GM12878 (cell line): ENCODE results near the gene HSD17B10. TPM values are rescaled to one million over a fixed set of nuclear protein-coding genes. Genes with fewer than 3 reads are reported as not detected.

ENCODE experiments used
- ATAC-seq: fragments of 200-7000 bp; cut with Tn5 transposase; 3 replicates; pipeline ENCODE4 v1.9.1; 2020; ENCODE audit warnings: mild to moderate bottlenecking, moderate library complexity
- BruUV-seq: library from RNA; stranded (reverse); fragments of 400-500 nt; replicated peaks from 2 replicates; lab custom pipeline; 2021; lab: Mats Ljungman, UMichigan
- CTCF ChIA-PET: fragments of 300-600 bp; sonication (Branson Sonifier 250); formaldehyde crosslinking; extraction: SDS; loops from one replicate; lab custom pipeline; 2021; ENCODE audit warnings: inconsistent platforms; lab: Yijun Ruan, JAX
- POLR2A ChIA-PET: fragments of 350-600 bp; formaldehyde crosslinking; extraction: SDS; loops from one replicate; lab custom pipeline; 2021; ENCODE audit warnings: inconsistent platforms; lab: Charles Lee
- RAD21 ChIA-PET: fragments of 300-600 bp; sonication (Branson Sonifier 250); formaldehyde crosslinking; loops from one replicate; lab custom pipeline; 2023; ENCODE audit warnings: antibody characterized with exemption; ENCODE audit not compliant: unreplicated experiment; lab: Charles Lee
- SMC1A ChIA-PET: fragments of 300-600 bp; sonication (Branson Sonifier 250); formaldehyde crosslinking; loops from one replicate; lab custom pipeline; 2023; ENCODE audit not compliant: unreplicated experiment, uncharacterized antibody; lab: Charles Lee
- DNase-seq: peaks from one replicate; pipeline ENCODE4 v3.0.0-alpha.2; 2011; ENCODE audit warnings: low read depth, low spot score
- FAIRE-seq: peaks from 3 replicates; lab custom pipeline; 2011; peaks lifted over from hg19 to GRCh38; lab: Jason Lieb, UNC
- H2AFZ ChIP-seq: 2 replicates; pipeline ENCODE4 v1.6.0; 2011; ENCODE audit warnings: low read depth, low read length, control low read depth; ENCODE audit not compliant: control insufficient read depth
- H3K27ac ChIP-seq: 2 replicates; pipeline ENCODE4 v1.5.1; 2011; ENCODE audit warnings: control low read depth; ENCODE audit not compliant: control insufficient read depth, insufficient read depth
- H3K27me3 ChIP-seq, 2 experiments: replicated peaks in 1 of 2; 2 replicates each; pipeline versions ENCODE4 v1.6.0 to v1.6.1; 2011; ENCODE audit warnings: low read length in 1 of 2; ENCODE audit not compliant: control insufficient read depth in 2 of 2, insufficient read depth in 2 of 2
- H3K36me3 ChIP-seq, 2 experiments: 2 replicates each; pipeline ENCODE4 v1.5.1; 2011; ENCODE audit warnings: low read length in 1 of 2; ENCODE audit not compliant: control insufficient read depth in 2 of 2, insufficient read depth in 2 of 2
- H3K4me1 ChIP-seq: 2 replicates; pipeline ENCODE4 v1.6.1; 2011; ENCODE audit warnings: mild to moderate bottlenecking, low read length, moderate library complexity, mixed read lengths; ENCODE audit not compliant: control insufficient read depth, insufficient read depth
- H3K4me2 ChIP-seq: 2 replicates; pipeline ENCODE4 v1.6.0; 2011; ENCODE audit warnings: control low read depth; ENCODE audit not compliant: control insufficient read depth, insufficient read depth
- H3K4me3 ChIP-seq: fragments of 200-600 bp; sonication (generic); 2 replicates; pipeline ENCODE4 v1.5.1; 2016
- H3K79me2 ChIP-seq: 2 replicates; pipeline ENCODE4 v1.6.0; 2011; ENCODE audit warnings: low read length; ENCODE audit not compliant: control insufficient read depth, insufficient read depth
- H3K9ac ChIP-seq: 2 replicates; pipeline ENCODE4 v1.8.0; 2011; ENCODE audit warnings: low read length, control low read depth, mixed read lengths; ENCODE audit not compliant: control insufficient read depth, insufficient read depth
- H3K9me3 ChIP-seq: replicated peaks from 3 replicates; pipeline ENCODE4 v1.5.1; 2011; ENCODE audit warnings: mild to moderate bottlenecking, low read length; ENCODE audit not compliant: control insufficient read depth, insufficient read depth
- H4K20me1 ChIP-seq: 2 replicates; pipeline ENCODE4 v1.6.0; 2011; ENCODE audit not compliant: control insufficient read depth, insufficient read depth
- FOXM1 ChIP-seq: IDR thresholded peaks from 2 replicates; pipeline ENCODE4 v1.6.1; 2012; ENCODE audit warnings: low read depth, mild to moderate bottlenecking, inconsistent platforms, low read length, moderate library complexity
- HDAC2 ChIP-seq: fragments of 200-600 bp; sonication (generic); IDR thresholded peaks from 2 replicates; pipeline ENCODE4 v1.6.1; 2017
- IRF4 ChIP-seq: IDR thresholded peaks from 2 replicates; pipeline ENCODE4 v1.6.1; 2011; ENCODE audit warnings: low read depth, low read length
- POLR2A ChIP-seq: IDR thresholded peaks from 2 replicates; pipeline ENCODE4 v1.6.1; 2011; ENCODE audit warnings: low read depth, mild to moderate bottlenecking, low read length
- ZNF24 ChIP-seq: fragments of 450-650 bp; IDR thresholded peaks from 2 replicates; pipeline ENCODE4 v1.6.1; 2017; ENCODE audit warnings: antibody characterized with exemption, mild to moderate bottlenecking
- WGBS: methylation state at CpG from one replicate; pipeline ENCODE4 v1.1.6; 2016; ENCODE audit warnings: low lambda C conversion rate; ENCODE audit not compliant: insufficient replicate concordance, insufficient coverage; ENCODE audit errors: missing lambda C conversion rate; 5-methylcytosine and 5-hydroxymethylcytosine counted together
- in situ Hi-C: fragments of 300-500 bp; cut with MboI; formaldehyde crosslinking; loops from 9 replicates; pipeline ENCODE4 v1.14.3; 2018; ENCODE audit warnings: mixed read lengths
- intact Hi-C: fragments of 100-400 bp; cut with micrococcal nuclease; formaldehyde crosslinking; loops from one replicate; pipeline ENCODE4 v1.14.2; 2022; ENCODE audit not compliant: unreplicated experiment
- polyA plus RNA-seq, 11 experiments: library from polyadenylated mRNA; depleted of rRNA in 4 of 11; unstranded in 6 of 11; stranded (reverse) in 5 of 11; fragments of >200 nt; fragmentation: Nextera tagmentation in 4 of 11; fragmentation: Illumina TruSeq in 1 of 11; extraction: Ambion mirVana in 4 of 11; extraction: Trizol in 1 of 11; gene quantifications; 1 replicate in 1 of 11; 2 replicates in 10 of 11; pipeline versions ENCODE4 v1.2.1 to v1.2.3, GENCODE V29; 2011 to 2016; ENCODE audit warnings: inconsistent platforms in 2 of 11, missing spikeins in 2 of 11, low read depth in 1 of 11
- total RNA-seq, 4 experiments: library from RNA; depleted of rRNA in 3 of 4; stranded (reverse); fragments of >200 nt in 3 of 4; fragmentation: Illumina TruSeq in 1 of 4; extraction: Trizol in 1 of 4; gene quantifications; 2 replicates each; pipeline versions ENCODE4 v1.2.1 to v1.2.3, GENCODE V29; 2013 to 2021
- TF ChIP-seq, protein P1 (sequence below): fragments of 450-650 bp; formaldehyde crosslinking; IDR thresholded peaks from 2 replicates; pipeline ENCODE4 v1.4.0; 2020; ENCODE audit warnings: mild to moderate bottlenecking, moderate library complexity
- TF ChIP-seq, protein P2 (sequence below): IDR thresholded peaks from 2 replicates; pipeline ENCODE4 v1.6.1; 2011; ENCODE audit warnings: mild to moderate bottlenecking, low read depth, low read length, moderate library complexity; ENCODE audit not compliant: insufficient replicate concordance
- TF ChIP-seq, protein P3 (sequence below): fragments of 450-650 bp; IDR thresholded peaks from 2 replicates; pipeline ENCODE4 v1.6.1; 2016; ENCODE audit warnings: mild to moderate bottlenecking
- TF ChIP-seq, protein P4 (sequence below): fragments of 450-650 bp; formaldehyde crosslinking; IDR thresholded peaks from 2 replicates; pipeline ENCODE4 v1.4.0; 2022; ENCODE audit warnings: mild to moderate bottlenecking, moderate library complexity
- TF ChIP-seq, protein P5 (sequence below): fragments of 450-650 bp; IDR thresholded peaks from 2 replicates; pipeline ENCODE4 v1.6.1; 2017; ENCODE audit warnings: low read depth, mild to moderate bottlenecking, moderate library complexity
- TF ChIP-seq, protein P6 (sequence below): IDR thresholded peaks from 2 replicates; pipeline ENCODE4 v1.6.1; 2012; ENCODE audit warnings: low read depth, low read length, improper control_type of control experiment

Gene HSD17B10
- total and polyA plus RNA-seq, 10 of the 15 experiments (the other 5 are each of a cell fraction or from before 2014, with no cell fraction given): 43.7 to 313 (median 187) TPM

DNA sequence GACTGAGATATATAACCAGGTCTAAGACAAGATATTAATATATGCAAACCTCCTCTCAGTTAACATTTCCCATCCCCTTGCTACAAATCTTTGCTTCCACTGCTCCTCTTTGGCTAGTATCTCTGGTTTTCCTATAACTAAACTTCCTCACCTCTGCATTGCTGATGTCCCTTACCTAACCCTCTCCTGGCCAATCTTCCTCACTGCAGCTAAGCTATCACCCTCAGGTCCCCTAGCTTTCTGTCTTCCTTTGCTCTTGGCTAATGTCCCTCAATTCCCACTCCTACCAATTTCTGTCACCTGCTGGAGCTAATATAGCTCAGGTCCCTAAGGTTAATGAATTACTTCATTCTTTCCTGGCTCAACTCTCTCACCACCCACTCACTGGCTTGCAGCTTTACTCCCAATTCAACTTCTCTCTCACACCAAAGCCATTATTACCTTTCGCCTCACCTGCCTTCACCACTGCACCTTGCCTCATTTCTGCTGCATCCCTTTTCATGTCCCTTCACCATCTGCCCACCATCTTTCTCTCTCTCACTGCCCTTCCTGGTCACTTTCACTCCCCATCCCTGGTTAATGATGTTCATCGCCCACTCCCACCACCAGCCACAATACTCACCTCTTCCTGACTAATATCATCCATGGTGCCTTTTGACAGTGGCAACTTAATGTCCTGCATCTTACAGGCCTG is 38.4 kb downstream of the HSD17B10 start:
- ATAC-seq: no peak; the same call in 2 of the 3 replicates
- ChIA-PET RAD21 (no interaction called here), CTCF (interaction anchor here (0.6 to 1.1 kb wide), 2 partner anchors 22 to 666 kb away, joined by 4 read pairs; no protein-coding TSS in a partner anchor), SMC1A (no interaction called here), POLR2A (no interaction called here)
- Histone ChIP-seq H3K79me2 (no peaks in the 10 kb centered on the region), H3K9ac (no peak overlapping the region), H3K9me3 (no peaks in the 10 kb centered on the region), H3K36me3 (peaks cover 8 to 10% of the 10 kb centered on the region in 2 experiments), H3K27me3 (no peaks in the 10 kb centered on the region), H3K4me2 (no peak overlapping the region), H4K20me1 (no peaks in the 10 kb centered on the region), H3K4me3 (no peak overlapping the region), H3K4me1 (no peaks in the 10 kb centered on the region), H3K27ac (no peak overlapping the region), H2AFZ (no peak overlapping the region)
- intact Hi-C loops (no loop called here), in situ Hi-C loops (no loop called here)
- WGBS: 89% methylated on average over 2 of the region's 2 CpGs
- DNase-seq: no peak
- FAIRE-seq: no peak
- TSS peak; percentile 26 for BruUV-seq
- TF ChIP-seq, protein P1, sequence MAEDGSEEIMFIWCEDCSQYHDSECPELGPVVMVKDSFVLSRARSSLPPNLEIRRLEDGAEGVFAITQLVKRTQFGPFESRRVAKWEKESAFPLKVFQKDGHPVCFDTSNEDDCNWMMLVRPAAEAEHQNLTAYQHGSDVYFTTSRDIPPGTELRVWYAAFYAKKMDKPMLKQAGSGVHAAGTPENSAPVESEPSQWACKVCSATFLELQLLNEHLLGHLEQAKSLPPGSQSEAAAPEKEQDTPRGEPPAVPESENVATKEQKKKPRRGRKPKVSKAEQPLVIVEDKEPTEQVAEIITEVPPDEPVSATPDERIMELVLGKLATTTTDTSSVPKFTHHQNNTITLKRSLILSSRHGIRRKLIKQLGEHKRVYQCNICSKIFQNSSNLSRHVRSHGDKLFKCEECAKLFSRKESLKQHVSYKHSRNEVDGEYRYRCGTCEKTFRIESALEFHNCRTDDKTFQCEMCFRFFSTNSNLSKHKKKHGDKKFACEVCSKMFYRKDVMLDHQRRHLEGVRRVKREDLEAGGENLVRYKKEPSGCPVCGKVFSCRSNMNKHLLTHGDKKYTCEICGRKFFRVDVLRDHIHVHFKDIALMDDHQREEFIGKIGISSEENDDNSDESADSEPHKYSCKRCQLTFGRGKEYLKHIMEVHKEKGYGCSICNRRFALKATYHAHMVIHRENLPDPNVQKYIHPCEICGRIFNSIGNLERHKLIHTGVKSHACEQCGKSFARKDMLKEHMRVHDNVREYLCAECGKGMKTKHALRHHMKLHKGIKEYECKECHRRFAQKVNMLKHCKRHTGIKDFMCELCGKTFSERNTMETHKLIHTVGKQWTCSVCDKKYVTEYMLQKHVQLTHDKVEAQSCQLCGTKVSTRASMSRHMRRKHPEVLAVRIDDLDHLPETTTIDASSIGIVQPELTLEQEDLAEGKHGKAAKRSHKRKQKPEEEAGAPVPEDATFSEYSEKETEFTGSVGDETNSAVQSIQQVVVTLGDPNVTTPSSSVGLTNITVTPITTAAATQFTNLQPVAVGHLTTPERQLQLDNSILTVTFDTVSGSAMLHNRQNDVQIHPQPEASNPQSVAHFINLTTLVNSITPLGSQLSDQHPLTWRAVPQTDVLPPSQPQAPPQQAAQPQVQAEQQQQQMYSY (CRISPR knock-in tag): no peak
- TF ChIP-seq, protein P2, sequence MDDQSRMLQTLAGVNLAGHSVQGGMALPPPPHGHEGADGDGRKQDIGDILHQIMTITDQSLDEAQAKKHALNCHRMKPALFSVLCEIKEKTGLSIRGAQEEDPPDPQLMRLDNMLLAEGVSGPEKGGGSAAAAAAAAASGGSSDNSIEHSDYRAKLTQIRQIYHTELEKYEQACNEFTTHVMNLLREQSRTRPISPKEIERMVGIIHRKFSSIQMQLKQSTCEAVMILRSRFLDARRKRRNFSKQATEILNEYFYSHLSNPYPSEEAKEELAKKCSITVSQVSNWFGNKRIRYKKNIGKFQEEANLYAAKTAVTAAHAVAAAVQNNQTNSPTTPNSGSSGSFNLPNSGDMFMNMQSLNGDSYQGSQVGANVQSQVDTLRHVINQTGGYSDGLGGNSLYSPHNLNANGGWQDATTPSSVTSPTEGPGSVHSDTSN: no peak
- no peak for TF ChIP-seq IRF4
- TF ChIP-seq FOXM1: no peak
- no peak for TF ChIP-seq HDAC2
- TF ChIP-seq POLR2A: no peak
- TF ChIP-seq, protein P3, sequence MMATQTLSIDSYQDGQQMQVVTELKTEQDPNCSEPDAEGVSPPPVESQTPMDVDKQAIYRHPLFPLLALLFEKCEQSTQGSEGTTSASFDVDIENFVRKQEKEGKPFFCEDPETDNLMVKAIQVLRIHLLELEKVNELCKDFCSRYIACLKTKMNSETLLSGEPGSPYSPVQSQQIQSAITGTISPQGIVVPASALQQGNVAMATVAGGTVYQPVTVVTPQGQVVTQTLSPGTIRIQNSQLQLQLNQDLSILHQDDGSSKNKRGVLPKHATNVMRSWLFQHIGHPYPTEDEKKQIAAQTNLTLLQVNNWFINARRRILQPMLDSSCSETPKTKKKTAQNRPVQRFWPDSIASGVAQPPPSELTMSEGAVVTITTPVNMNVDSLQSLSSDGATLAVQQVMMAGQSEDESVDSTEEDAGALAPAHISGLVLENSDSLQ: no peak
- TF ChIP-seq, protein P4, sequence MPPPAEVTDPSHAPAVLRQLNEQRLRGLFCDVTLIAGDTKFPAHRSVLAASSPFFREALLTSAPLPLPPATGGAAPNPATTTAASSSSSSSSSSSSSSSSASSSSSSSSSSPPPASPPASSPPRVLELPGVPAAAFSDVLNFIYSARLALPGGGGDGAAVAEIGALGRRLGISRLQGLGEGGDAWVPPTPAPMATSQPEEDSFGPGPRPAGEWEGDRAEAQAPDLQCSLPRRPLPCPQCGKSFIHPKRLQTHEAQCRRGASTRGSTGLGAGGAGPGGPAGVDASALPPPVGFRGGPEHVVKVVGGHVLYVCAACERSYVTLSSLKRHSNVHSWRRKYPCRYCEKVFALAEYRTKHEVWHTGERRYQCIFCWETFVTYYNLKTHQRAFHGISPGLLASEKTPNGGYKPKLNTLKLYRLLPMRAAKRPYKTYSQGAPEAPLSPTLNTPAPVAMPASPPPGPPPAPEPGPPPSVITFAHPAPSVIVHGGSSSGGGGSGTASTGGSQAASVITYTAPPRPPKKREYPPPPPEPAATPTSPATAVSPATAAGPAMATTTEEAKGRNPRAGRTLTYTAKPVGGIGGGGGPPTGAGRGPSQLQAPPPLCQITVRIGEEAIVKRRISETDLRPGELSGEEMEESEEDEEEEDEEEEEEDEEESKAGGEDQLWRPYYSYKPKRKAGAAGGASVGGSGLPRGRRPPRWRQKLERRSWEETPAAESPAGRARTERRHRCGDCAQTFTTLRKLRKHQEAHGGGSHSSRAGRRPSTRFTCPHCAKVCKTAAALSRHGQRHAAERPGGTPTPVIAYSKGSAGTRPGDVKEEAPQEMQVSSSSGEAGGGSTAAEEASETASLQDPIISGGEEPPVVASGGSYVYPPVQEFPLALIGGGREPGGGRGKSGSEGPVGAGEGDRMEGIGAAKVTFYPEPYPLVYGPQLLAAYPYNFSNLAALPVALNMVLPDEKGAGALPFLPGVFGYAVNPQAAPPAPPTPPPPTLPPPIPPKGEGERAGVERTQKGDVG (CRISPR knock-in tag): no peak
- TF ChIP-seq ZNF24: no peak
- TF ChIP-seq, protein P5, sequence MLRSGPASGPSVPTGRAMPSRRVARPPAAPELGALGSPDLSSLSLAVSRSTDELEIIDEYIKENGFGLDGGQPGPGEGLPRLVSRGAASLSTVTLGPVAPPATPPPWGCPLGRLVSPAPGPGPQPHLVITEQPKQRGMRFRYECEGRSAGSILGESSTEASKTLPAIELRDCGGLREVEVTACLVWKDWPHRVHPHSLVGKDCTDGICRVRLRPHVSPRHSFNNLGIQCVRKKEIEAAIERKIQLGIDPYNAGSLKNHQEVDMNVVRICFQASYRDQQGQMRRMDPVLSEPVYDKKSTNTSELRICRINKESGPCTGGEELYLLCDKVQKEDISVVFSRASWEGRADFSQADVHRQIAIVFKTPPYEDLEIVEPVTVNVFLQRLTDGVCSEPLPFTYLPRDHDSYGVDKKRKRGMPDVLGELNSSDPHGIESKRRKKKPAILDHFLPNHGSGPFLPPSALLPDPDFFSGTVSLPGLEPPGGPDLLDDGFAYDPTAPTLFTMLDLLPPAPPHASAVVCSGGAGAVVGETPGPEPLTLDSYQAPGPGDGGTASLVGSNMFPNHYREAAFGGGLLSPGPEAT: no peak
- TF ChIP-seq, protein P6, sequence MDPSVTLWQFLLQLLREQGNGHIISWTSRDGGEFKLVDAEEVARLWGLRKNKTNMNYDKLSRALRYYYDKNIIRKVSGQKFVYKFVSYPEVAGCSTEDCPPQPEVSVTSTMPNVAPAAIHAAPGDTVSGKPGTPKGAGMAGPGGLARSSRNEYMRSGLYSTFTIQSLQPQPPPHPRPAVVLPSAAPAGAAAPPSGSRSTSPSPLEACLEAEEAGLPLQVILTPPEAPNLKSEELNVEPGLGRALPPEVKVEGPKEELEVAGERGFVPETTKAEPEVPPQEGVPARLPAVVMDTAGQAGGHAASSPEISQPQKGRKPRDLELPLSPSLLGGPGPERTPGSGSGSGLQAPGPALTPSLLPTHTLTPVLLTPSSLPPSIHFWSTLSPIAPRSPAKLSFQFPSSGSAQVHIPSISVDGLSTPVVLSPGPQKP: no peak
